ENCODE results near the gene UBE2D2.
A peak's percentile ranks its signal among the peaks of the same experiment; 100 is the strongest.
"Not testable (repeated sequence)": the region's sequence is repeated elsewhere in the genome, so short reads cannot be mapped to it uniquely, and the experiment has no call there.

The UBE2D2 gene

GRCh38 chr5:139549162-139549894 lies 11.8 kb upstream of the UBE2D2 start:
- DNase-seq = no peak

GRCh38 chr5:139550051-139550872 lies 10.9 kb upstream of the UBE2D2 start:
- DNase-seq = not testable (repeated sequence)

- DNase-seq = no peak
These were observed 9.8 kb upstream of the UBE2D2 start for GRCh38 chr5:139551191-139551889.

- no peak for DNase-seq
These were observed 8.1 kb upstream of the UBE2D2 start for GRCh38 chr5:139552893-139553575.

- DNase-seq = no peak
These were observed 6.9 kb upstream of the UBE2D2 start for GRCh38 chr5:139554264-139554663.

- DNase-seq = no peak
These were observed 3.3 kb upstream of the UBE2D2 start for GRCh38 chr5:139557811-139558210.

GRCh38 chr5:139561655-139562451 lies 714 bp downstream of the UBE2D2 start:
- DNase-seq = peak; percentile 36

- DNase-seq = no peak
These were observed 1.7 kb downstream of the UBE2D2 start for GRCh38 chr5:139562847-139563246.

- peak; percentile 78 for DNase-seq
These were observed 4.5 kb downstream of the UBE2D2 start for GRCh38 chr5:139565411-139566305.

GRCh38 chr5:139566611-139567010 lies 5.5 kb downstream of the UBE2D2 start:
- no peak for DNase-seq

GRCh38 chr5:139569270-139569955 lies 8.3 kb downstream of the UBE2D2 start:
- DNase-seq = no peak

- DNase-seq = no peak
These were observed 10.4 kb downstream of the UBE2D2 start for GRCh38 chr5:139571543-139571942.

- DNase-seq = no peak
These were observed 10.8 kb downstream of the UBE2D2 start for GRCh38 chr5:139571966-139572365.

GRCh38 chr5:139574641-139575312 lies 13.6 kb downstream of the UBE2D2 start:
- DNase-seq = peak; percentile 69

GRCh38 chr5:139575313-139575646 lies 14.1 kb downstream of the UBE2D2 start:
- no peak for DNase-seq

- no peak for DNase-seq
These were observed 14.6 kb downstream of the UBE2D2 start for GRCh38 chr5:139575751-139576150.

GRCh38 chr5:139577689-139578290 lies 16.7 kb downstream of the UBE2D2 start:
- DNase-seq = no peak

- DNase-seq = no peak
These were observed 17.2 kb downstream of the UBE2D2 start for GRCh38 chr5:139578325-139578724.

GRCh38 chr5:139582181-139582580 lies 21.0 kb downstream of the UBE2D2 start:
- not testable (repeated sequence) for DNase-seq

All from CD4-positive, alpha-beta T cell treated with Interleukin-12 subunit alpha and Interleukin-12 subunit beta, for 1 hour (primary cell).